GM19240 (cell line): ENCODE data around the gene GRHL1.

Experiments
- DNase-seq: peaks from one replicate; pipeline ENCODE4 v3.0.0; 2011; ENCODE audit warnings: low spot score; ENCODE audit not compliant: insufficient read length

GRHL1 gene

DNA sequence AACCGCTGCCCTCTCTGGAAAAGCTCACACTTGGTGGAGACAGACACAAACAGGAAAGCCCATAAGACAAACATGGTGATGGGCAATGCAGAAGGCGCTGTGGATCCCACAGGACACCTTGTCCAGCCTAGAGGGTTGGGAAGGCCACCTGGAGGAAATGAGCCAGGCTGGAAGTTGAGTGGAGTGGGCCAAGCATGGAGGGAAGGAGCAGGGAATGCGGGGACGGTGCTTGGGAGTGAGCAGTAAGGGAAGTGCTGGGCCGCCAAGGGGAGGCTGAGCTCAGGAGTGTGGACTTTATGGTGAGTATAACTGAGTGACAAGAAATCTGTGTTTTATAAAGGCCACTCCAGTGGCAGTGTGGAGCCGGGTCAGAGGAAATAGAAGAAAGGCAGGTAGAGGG, 2.8 kb upstream of the GRHL1 start:
- DNase-seq, result no peak

DNA sequence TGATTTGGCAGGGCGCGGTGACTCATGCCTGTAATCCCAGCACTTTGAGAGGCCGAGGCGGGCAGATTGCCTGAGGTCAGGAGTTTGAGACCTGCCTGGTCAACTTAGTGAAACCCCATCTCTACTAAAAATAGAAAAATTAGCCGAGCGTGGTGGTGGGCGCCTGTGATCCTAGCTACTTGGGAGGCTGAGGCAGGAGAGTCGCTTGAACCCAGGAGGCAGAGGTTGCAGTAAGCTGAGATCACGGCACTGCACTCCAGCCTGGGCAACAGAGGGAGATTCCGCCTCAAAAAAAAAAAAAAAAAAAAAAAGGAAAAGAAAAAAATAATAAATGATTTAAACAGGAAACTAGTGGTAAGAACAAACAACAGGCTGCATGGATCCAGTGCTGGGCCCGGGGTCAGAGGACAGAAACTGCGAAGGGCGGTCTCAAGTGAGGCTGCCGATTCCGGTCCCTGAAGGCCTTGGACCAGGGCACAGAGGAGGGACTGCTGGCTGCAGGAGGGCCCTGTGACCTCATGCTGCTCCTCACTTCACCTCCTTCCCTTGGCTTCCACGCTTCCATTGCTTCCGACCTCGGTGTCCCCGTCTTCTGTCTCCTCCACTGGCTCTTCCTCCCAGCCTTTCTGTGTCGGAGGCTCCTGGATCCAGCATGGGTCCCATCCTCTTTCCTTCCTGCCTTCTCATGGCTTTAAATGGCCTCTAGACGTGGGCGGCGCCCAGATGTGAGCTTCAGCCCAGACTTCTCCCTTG, 2.1 kb upstream of the GRHL1 start:
- no peak for DNase-seq

DNA sequence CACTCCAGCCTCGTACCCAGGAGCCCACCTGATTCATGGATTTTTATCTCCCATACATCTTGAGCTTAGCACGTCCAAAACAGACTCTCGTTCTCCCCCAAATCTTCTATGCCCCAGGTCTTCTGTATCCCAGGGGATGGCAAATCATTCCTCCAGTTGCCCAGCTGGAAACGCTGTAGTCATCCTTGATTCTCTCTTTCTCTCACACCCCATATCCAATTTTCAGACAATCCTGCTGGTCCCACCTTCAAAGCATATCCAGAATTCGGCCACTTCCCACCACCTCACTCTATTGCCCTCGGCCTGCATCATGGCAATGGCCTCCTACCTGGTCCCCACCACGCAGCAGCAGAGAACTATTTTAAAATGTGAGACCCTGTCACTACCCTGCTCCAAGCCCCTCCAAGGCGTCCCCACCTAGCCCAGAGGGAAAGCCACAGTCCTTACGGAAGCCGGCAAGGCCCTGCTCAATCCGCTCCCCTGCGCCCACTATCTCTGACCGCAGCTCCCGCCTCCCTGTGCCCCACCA, 1.4 kb upstream of the GRHL1 start:
- DNase-seq, result no peak

DNA sequence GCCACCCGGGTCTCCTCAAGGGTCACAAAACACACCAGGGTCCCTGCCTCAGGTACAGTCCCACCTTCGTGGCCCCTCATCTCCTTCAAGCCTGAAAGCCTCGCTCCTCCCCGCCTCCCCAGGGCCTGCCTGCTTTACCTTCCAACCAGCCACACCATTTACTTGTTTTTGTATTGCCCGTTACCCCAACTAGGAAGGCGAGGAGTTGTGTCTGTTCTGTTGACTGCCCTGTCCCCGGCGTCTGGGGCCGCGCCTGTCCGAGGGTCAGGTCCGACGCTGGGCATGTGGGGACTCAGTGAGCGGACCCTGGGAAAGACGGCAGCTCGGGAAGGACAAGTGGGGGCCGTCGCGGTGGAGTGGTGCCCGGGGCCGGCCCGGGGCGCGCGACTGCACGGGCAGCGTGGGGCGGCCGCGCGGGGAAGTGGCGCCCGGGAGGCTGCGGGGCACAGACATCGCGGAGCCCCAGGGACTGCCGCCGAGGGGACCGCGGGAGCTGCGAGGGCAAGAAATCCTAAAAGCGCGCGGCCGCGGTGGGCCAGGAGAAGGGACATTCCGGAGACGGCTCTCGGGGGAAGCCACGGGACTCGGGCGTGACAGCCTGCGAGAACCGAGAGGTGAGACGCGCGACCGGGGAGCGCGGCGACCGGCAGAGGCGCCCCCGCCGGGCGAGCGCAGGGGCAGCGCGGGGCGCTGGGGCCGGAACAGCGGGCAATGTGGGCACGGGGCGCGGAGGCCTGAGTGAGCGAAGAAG, 797 bp upstream of the GRHL1 start:
- DNase-seq, result peak; percentile 39

DNA sequence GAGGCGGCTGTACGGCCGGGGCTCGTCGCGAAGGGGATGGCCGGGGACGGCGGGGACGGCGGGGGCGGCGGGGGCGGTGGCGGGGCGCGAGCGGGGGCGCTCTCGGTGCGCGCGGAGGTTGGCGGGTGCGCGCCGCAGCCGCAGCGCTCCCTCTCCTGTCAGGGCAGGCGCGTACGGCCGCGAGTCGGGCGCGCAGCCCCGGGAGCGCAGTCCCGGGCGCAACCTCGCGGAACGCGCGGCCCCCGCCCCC, 296 bp upstream of the GRHL1 start:
- DNase-seq, result no peak

DNA sequence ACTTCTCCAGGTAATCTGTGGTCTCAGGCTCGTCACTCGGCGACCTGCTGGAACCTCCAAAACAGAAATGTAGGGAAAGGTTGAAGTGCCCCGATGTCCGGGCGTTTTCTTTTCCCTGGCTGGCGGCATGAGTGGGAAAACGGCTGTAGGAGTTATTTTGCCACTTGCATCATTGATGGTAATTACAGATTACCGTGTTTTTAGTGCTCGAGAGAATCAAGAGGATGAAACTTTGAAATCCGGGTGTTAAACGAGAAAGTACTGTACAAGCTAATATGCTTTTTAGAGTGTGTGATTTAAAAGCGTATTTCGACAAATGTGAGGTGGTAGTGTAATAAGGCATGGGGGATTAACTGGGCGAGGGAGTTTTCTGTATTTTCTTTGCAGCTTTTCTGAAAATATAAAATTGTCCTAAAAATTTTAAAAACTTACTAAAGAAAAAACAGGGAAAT, 819 bp downstream of the GRHL1 start:
- no peak for DNase-seq

DNA sequence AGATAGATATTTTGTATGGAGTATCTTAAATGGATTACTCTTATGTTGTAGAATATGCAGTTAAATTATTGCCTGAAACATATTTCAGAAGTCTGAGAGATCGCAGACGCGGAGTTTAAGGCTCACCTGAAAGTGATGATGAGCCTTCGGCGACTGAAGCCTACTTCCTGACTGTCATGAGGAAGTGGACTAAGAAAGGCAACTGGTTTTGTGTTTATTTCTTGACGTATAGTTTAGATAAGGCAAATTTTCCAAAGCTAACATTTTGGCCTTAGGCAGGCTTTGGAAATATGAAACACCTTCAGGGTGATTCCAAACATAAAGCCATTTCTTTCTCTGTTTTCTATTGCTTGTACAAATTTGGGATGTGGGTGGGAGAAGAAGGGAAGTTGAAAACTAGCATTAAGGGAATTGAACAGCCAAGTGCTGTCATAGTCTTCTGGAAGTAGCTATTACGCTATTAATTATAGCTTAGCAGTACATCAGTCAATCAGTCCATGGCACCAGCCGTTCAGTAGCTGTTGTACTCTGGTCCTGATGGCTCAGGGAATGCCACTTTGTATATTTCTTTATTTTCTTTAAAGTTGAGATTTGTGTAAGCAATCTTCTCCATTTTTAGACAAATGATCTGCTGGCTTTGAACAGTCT, 1.5 kb downstream of the GRHL1 start:
- DNase-seq, result no peak

DNA sequence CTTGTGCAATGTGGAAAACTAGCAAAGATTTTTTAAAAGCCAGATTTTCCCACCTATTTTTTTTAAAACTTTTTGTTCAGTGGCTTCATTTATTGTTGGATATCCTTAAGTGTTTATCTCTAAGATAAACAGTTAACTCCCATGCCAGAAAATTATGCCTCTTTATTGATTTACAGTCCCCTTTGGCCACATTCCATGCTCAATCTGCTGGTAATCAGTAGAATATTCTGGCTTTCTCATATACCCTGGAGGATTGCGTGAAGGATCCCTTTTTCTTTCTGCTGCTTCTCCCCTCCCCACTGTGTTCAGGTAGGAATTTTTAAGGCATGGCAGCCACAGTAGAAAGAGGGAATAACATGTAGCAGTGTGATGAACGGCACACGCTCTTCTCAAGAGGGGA, 2.6 kb downstream of the GRHL1 start:
- no peak for DNase-seq

DNA sequence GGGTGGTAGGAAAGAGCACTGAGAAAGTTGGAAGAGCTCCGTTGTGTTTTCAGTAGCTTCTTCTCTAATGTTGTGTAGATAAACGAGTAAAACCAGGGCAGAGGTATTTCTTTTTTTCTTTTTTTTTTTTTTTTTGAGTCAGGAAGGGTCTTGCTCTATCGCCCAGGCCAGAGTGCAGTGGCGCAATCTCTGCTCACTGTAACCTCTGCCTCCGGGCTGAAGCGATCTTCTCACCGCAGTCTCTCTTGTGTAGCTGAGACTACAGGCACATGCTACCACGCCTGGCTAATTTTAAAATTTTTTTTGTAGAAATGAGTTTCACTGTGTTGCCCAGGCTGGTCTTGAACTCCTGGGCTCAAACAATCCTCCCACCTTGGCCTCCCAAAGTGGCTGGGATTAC, 6.6 kb downstream of the GRHL1 start:
- DNase-seq, result no peak

DNA sequence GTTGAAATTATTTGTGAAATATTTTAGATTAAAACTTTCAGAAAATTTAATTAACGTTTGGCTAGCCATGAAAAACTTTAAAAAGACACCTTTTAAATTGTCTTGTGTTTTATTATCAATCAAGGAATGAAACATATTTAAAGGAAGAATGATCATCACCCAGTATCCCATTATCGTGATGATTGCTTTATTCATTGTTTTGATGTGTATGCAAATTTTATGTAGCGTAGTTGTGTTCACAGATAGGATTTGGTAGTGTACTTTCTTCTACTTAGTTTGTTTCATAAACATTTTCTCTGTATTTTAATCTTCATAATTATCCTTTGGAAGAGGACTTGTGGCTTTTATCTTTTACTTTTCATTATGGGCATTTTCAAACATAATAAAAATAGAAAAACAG, 7.8 kb downstream of the GRHL1 start:
- no peak for DNase-seq

DNA sequence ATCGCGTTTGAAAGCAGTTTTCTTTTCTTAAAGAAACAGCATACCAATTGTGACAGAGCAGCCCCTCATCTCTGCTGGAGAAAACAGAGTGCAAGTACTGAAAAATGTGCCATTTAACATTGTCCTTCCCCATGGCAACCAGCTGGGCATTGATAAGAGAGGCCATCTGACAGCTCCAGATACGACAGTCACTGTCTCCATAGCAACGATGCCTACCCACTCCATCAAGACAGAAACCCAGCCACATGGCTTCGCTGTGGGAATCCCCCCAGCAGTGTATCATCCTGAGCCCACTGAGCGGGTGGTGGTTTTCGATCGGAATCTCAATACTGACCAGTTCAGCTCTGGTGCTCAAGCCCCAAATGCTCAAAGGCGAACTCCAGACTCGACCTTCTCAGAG, 9.5 kb downstream of the GRHL1 start:
- no peak for DNase-seq

DNA sequence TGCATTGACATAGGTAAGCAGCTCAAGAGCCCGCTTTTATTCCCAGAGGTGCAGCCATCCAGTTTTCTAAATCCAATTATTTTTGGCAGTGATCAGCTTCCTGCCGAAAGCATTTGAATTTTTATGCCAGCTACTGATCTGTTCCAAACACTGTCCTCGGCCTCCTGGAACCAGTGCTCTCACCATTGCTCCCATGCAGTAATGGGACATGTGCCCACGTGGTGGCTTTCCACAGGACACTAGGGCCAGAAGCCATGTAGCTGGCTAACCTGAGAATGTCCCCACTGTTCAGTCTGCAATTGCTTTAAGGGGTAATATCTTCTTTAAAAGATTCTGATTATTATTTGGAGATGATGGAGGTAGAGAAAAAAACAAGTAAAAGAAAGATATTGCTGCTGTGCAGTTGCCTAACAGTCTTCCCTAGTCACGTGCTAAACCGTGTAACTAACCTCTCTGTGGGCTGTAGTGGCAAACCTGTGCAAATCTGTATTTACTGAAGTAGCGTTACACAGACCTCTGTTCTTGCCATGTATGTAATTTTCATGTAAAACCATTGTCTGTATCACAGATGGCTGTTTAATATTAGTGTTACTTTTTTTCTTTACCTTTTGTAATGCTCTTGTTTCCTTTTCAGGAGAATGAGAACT, 13.0 kb downstream of the GRHL1 start:
- DNase-seq, result no peak

DNA sequence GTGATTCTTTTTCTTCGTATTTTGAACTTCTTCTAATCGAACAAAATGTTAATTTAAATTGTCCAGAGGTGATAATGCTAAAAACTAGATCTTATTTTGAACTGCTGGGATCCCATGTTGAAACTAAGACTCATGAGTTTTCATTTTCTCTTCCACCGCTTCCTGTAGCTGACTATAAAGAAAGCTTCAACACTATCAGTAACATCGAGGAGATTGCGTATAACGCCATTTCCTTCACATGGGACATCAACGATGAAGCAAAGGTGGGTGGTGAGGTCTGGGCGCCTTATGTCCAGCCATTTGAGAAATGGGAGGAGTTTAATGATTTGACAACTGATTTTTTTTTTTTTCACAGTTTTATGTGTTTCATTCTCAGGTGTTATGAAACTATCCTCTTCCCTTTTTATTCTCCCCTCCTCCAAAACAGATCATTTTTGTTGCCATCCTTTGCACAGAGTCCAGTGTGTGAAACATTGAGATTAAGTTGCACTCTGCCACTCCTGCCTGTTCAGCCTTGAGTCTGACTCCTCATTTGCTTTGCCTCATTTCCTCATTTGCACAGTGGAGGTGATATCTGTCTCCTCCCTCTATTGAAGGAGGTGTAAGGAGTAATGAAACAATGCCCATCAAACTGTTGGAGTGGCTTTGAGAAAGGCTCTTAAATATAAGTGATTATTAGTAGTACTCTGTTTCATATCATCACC, 13.8 kb downstream of the GRHL1 start:
- no peak for DNase-seq

DNA sequence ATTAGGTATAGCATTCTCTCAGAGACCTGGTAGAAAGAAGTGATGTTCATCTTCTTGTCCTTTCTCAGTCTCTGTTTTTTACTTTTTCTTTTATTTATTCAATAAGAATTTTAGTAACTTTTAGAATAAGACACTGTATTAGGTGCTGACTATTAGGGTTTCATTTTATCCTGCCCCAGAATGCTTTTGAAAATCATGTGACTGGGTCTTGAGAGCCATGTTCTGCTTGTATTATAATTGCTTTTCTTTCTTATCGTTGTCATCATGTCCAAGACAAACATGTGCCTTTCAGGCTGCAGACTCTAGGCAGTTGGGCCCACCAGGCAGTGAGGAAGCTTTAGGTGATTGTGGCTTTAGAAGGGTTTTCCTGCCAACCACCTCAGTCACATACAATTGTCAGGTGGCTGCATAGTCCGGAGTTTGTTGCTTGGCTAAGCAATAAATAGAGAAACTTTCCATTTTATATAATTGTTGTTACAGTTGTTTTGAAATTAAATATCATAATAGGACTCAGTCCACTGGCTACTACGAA, 15.1 kb downstream of the GRHL1 start:
- DNase-seq, result no peak

DNA sequence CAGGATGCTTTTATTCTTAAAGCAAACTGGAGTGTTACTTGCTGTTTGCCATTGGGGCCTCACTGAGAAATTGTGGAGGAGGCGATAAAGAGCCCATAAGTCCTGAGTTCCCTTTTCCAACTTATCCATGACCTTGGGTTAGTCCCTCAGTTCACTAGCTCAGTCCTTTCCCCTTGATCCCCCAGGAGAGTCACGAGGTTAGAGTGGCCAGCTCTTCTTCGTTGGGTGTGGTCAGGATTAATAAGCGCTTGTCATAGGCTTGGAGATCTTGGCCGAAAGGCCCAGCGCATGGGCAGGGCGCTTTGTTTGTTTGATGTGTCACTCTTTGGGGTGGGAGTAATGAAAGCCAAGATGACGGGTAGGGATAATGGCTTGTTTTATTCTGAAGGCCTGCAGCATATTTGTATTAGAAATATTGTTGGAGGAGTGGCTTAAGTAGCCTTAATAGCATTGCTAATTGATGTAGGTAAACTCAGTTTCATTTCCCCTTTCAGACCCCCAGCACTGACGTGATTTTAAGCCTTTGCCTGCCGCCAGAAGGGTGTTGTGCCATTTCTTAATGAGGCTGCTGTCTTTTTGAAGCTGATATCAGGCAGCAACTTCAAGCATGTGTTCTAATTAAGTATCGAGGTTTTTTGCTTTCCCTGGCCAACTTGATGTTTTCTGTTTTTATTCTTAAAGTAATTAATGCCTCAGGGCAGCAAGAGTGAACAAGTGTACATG, 15.7 kb downstream of the GRHL1 start:
- DNase-seq, result no peak

DNA sequence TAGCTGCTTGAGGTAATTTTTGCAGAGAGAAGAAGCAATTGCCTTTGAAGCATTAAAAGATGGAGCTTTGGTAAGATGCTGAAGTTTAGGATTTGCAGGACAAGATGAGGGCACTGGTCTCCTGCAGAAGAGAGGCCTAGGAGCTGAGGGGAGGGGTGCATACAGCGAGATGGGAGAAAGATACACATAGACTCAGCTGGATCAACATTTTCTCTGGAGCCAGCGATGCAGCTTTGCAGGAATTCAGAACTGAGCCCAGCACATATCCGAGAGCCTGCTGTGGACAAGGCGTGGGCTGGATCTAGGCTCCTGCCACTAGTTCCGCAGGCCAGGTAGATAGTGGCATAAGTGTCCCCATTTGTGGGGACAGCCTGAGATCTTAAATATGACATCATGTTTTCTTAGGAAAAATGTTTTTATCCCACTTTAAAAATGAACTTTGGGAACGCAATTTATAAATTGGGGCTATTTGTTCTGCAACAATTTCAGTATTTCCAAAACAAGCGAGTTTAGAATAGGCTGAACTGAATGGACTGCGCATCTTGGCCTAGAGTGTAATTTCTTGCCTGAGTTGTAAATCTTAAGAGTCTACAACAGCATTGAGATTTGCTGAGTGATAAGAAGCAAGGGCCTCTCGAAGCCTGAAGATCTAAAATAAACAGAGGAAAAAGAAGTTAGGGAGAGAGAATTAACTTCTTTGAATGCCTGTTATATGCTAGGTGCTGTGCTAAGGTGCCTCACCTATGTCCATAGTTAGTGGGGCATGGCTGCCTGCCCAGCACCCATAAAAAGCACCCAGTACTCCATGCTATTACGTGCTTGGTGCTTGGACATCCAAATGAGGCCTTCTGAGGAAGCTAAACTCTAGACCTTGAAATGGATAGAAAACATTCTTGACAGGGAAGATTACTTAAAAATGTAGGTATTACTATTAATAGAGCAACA, 17.3 kb downstream of the GRHL1 start:
- DNase-seq, result no peak

DNA sequence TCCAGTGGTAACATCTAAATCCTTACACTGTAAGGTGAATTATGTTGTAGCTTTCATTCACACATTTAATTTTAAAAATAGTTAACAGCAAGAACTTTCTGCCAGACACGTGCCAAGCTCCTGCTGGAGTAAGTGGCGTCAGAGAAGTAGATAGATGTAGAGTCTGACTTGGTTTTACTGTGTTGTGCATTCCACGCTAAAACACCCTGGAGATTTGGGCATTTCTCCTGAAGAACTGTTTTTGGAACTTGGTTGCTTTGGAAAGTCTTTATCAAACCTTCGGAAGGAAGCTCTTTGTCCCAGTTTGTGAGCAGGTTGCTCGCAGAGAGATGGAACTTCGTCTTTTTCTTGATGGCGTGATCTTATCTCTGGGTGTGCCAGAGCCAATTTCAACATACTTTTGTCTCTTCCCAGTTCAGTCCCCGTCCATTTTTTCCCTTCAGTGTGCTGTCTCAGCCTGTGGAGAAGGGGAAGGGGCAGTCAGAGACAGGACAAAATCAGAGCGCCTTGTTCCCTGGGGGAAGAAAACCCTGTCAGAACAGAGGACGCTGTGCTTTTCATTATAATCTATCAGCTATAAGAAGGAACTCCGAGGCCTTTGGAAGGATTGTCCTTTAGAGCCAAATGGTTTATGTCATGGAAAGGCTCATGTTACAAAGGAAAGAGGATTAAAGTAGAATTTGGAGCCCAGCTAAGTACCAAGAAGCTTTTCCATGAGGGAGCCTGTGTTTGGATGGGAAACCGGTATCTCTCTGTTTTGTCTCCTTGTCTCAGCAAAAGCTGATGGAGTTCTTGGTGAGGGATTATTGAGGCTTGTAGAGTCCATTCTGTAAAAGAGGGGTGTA, 18.9 kb downstream of the GRHL1 start:
- no peak for DNase-seq

DNA sequence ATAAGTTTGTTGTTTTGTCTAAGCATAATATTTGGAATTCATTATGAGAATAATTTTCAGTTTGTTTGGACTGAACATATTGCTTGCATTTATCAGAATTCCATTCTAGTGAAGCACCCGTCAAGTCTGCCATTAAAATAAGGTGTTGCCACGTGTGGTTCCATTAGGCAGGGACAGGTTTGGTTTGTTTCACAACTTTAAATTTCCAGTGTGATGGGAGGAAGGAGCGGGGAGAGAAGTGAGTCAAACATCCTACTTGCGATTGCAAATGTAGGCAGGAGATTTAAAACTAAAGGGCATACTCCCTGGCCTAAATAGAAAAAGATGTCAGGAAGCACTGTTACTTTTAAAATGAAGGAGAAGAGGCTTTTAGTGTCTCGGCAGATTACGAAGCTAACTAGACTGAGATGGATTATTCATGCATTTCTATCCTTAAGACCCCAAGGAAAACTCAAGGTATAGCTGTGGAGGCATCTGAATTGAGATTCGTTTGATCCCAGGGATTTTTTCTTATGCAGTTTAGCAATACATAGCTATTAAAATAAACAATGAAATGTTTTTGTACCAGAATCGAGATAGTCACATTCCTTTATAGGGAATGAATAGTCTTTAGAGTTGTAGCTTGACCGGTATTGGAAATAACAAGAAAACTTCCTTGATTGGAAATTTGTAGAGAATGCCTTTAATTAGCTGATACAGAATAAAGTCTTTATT, 19.8 kb downstream of the GRHL1 start:
- DNase-seq, result no peak
